Cardiac fibroblast (primary cell): ENCODE measurements around the gene G6PC2.
"Not testable (repeated sequence)": the region's sequence is repeated elsewhere in the genome, so short reads cannot be mapped to it uniquely, and the experiment has no call there.

Source experiments
- DNase-seq, 2 donors: peaks; one replicate each; pipeline versions ENCODE4 v3.0.0 to v3.0.0-alpha.2; 2010; ENCODE audit warnings: low read depth in 2 of 2
- H3K4me3 ChIP-seq, 2 donors: replicated peaks in 1 of 2; 1 replicate in 1 of 2; 2 replicates in 1 of 2; pipeline ENCODE4 v1.5.1; 2011; ENCODE audit warnings: low read depth in 2 of 2, low read length in 2 of 2, mild to moderate bottlenecking in 2 of 2, moderate library complexity in 1 of 2
- CTCF ChIP-seq: IDR thresholded peaks from one replicate; pipeline ENCODE4 v1.5.1; 2011; ENCODE audit warnings: low read depth, mild to moderate bottlenecking, low read length, inconsistent platforms

G6PC2 gene

GRCh38 chr2:168858146-168858545, 42.9 kb upstream of the G6PC2 start:
- H3K4me3 ChIP-seq, result no peak overlapping the region
- DNase-seq, result no peak
- no peak for TF ChIP-seq CTCF

- H3K4me3 ChIP-seq, DNase-seq: not testable (repeated sequence)
Observed at GRCh38 chr2:168867164-168867563, 33.9 kb upstream of the G6PC2 start.

GRCh38 chr2:168870369-168870768, 30.7 kb upstream of the G6PC2 start:
- not testable (repeated sequence) for H3K4me3 ChIP-seq, DNase-seq

- DNase-seq, H3K4me3 ChIP-seq: not testable (repeated sequence)
Observed at GRCh38 chr2:168870824-168871223, 30.3 kb upstream of the G6PC2 start.

- DNase-seq, result no peak
- no peak for TF ChIP-seq CTCF
- H3K4me3 ChIP-seq, result no peak overlapping the region
Observed at GRCh38 chr2:168874368-168875054, 26.6 kb upstream of the G6PC2 start.

GRCh38 chr2:168882163-168882562, 18.9 kb upstream of the G6PC2 start:
- DNase-seq, result not testable (repeated sequence)

GRCh38 chr2:168884975-168885374, 16.1 kb upstream of the G6PC2 start:
- no peak overlapping the region for H3K4me3 ChIP-seq
- DNase-seq, result peak in 1 of 2 donors; percentile 39
- no peak for TF ChIP-seq CTCF

More at GRCh38 chr2:168882163-168882562, 18.9 kb upstream of the G6PC2 start:
- H3K4me3 ChIP-seq, result not testable (repeated sequence)

GRCh38 chr2:168889635-168890005, 11.5 kb upstream of the G6PC2 start:
- peak overlapping the region; percentile 84 to 86 for H3K4me3 ChIP-seq
- no peak for DNase-seq
- TF ChIP-seq CTCF, result no peak

- TF ChIP-seq CTCF, result peak; percentile 12
- H3K4me3 ChIP-seq, result peak within 1 kb of the TSS; percentile 84 to 86
- DNase-seq, result peak; percentile 91 to 92
Observed at GRCh38 chr2:168890006-168890782, 10.9 kb upstream of the G6PC2 start, which contains the start of gene SPC25. Gene SPC25, minus strand, starts transcription at chr2:168890430. Its CDS starts 911 bp downstream, at chr2:168889519.
